ENCODE measurements around the gene MLEC.

Gene MLEC

DNA sequence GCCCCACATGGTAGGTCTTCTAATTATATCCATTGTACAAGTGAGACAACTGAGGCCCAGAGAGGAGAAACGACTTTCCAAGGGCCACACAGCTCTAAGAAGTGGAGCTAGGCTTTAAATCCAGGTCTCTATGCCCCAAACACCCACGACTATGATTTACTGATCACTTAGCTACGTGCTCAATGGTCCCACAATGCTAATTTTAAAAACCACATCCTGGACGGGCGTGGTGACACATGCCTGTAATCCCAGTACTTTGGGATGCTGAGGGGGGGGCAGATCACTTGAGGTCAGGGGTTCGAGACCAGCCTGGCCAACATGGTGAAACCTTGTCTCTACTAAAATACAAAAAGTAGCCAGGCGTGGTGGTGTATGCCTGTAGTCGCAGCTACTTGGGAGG is 8.4 kb upstream of the MLEC start:
- Histone ChIP-seq H3K4me2 (ENCODE audit: low read length) (no peak overlapping the region), H3K9me2 (replicated peaks; ENCODE audit: control insufficient read depth, low read length) (no peaks in the 10 kb centered on the region), H3K27me3 (ENCODE audit: control insufficient read depth, low read length) (peaks cover 8% of the 10 kb centered on the region; the same call in 1 of the 2 replicates), H4K20me1 (ENCODE audit: control insufficient read depth, insufficient read depth, low read depth, low read length) (no peaks in the 10 kb centered on the region), H3K4me3 (ENCODE audit: low read length) (no peak overlapping the region), H3F3A (ENCODE audit: control insufficient read depth, insufficient read depth) (peaks cover 6% of the 10 kb centered on the region; the same call in 1 of the 2 replicates), H3K9me3 (ENCODE audit: control insufficient read depth, insufficient read depth, low read length) (no peaks in the 10 kb centered on the region), H3K27ac (ENCODE audit: low read depth, low read length) (no peak overlapping the region), H3K4me1 (ENCODE audit: control insufficient read depth, low read length) (peaks cover 16% of the 10 kb centered on the region), H3K36me3 (ENCODE audit: control insufficient read depth, low read length) (no peaks in the 10 kb centered on the region), H3K79me2 (ENCODE audit: control insufficient read depth, low read length) (no peaks in the 10 kb centered on the region)
- TF ChIP-seq, protein P1, sequence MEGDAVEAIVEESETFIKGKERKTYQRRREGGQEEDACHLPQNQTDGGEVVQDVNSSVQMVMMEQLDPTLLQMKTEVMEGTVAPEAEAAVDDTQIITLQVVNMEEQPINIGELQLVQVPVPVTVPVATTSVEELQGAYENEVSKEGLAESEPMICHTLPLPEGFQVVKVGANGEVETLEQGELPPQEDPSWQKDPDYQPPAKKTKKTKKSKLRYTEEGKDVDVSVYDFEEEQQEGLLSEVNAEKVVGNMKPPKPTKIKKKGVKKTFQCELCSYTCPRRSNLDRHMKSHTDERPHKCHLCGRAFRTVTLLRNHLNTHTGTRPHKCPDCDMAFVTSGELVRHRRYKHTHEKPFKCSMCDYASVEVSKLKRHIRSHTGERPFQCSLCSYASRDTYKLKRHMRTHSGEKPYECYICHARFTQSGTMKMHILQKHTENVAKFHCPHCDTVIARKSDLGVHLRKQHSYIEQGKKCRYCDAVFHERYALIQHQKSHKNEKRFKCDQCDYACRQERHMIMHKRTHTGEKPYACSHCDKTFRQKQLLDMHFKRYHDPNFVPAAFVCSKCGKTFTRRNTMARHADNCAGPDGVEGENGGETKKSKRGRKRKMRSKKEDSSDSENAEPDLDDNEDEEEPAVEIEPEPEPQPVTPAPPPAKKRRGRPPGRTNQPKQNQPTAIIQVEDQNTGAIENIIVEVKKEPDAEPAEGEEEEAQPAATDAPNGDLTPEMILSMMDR (IDR thresholded peaks at IDR 0.05; ENCODE audit: low read depth, low read length, poor library complexity, severe bottlenecking), result no peak
- no peak for TF ChIP-seq EZH2phosphoT487 (IDR thresholded peaks at IDR 0.05; ENCODE audit: borderline replicate concordance, low read length)

DNA sequence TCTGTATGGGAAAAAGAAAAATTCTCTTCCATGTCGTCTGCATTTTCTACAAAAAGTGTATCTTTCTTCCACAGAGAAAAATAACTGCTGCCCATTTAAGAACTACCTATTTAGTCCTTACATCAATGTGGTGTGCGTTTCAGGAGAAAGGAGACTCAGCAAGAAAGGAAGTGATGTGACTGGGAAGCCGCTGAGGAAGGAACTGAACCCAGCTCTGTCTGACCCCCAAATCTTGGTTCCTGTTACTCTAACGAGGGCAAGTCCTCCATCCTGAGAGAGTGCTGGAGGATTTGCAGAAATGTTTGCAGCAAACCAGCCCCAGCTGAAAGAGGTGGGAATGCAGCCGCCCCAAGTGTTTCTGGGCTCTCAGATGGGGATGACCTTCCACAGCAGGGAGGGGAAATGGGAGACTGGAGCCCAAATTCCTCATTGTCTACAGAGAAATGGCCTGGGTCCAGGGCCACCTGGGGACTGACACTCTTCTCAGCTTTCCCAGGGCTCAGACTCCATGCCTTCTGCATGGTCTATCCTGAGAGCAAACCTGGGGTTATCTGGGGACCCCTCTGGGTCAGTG is 6.7 kb upstream of the MLEC start:
- Histone ChIP-seq H3K4me3 (ENCODE audit: low read length) (no peak overlapping the region), H3K36me3 (ENCODE audit: control insufficient read depth, low read length) (no peaks in the 10 kb centered on the region), H4K20me1 (ENCODE audit: control insufficient read depth, insufficient read depth, low read depth, low read length) (no peaks in the 10 kb centered on the region), H3K9me3 (ENCODE audit: control insufficient read depth, insufficient read depth, low read length) (no peaks in the 10 kb centered on the region), H3K27me3 (ENCODE audit: control insufficient read depth, low read length) (no peaks in the 10 kb centered on the region), H3K79me2 (ENCODE audit: control insufficient read depth, low read length) (no peaks in the 10 kb centered on the region), H3F3A (ENCODE audit: control insufficient read depth, insufficient read depth) (peaks cover 14% of the 10 kb centered on the region; the same call in 1 of the 2 replicates), H3K4me1 (ENCODE audit: control insufficient read depth, low read length) (peaks cover 22% of the 10 kb centered on the region), H3K9me2 (replicated peaks; ENCODE audit: control insufficient read depth, low read length) (no peaks in the 10 kb centered on the region), H3K4me2 (ENCODE audit: low read length) (no peak overlapping the region), H3K27ac (ENCODE audit: low read depth, low read length) (no peak overlapping the region)
- TF ChIP-seq, protein P1 (IDR thresholded peaks at IDR 0.05; ENCODE audit: low read depth, low read length, poor library complexity, severe bottlenecking), result no peak
- TF ChIP-seq EZH2phosphoT487 (IDR thresholded peaks at IDR 0.05; ENCODE audit: borderline replicate concordance, low read length), result no peak

DNA sequence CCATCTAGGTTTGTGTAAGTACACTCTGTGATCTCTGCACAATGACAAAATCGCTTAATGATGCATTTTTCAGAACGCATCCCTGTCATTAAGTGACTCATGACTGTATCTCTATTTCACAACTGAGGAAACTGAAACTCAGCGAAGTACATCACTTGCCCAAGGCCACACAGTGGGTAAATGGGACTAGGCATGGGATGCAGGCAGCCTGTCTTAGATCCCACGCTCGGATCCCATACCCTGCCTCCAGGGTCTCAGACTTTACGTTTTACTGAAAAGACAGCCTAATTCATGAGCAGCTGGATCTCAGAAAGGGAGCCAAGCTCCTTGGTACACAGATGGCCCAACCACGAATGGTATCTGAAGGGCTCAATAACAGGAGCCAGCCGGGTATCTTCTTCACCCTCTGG is 2.4 kb upstream of the MLEC start:
- Histone ChIP-seq H3K27ac (ENCODE audit: low read depth, low read length) (peak overlapping the region; percentile 93), H3K9me3 (ENCODE audit: control insufficient read depth, insufficient read depth, low read length) (no peaks in the 10 kb centered on the region), H3K27me3 (ENCODE audit: control insufficient read depth, low read length) (no peaks in the 10 kb centered on the region), H3K4me2 (ENCODE audit: low read length) (peak overlapping the region; percentile 94), H3K36me3 (ENCODE audit: control insufficient read depth, low read length) (peaks cover 23% of the 10 kb centered on the region), H4K20me1 (ENCODE audit: control insufficient read depth, insufficient read depth, low read depth, low read length) (peaks cover 16% of the 10 kb centered on the region), H3F3A (ENCODE audit: control insufficient read depth, insufficient read depth) (peaks cover 22% of the 10 kb centered on the region), H3K4me1 (ENCODE audit: control insufficient read depth, low read length) (peaks cover 40% of the 10 kb centered on the region), H3K4me3 (ENCODE audit: low read length) (peak overlapping the region; percentile 84; the same call in 1 of the 2 replicates), H3K79me2 (ENCODE audit: control insufficient read depth, low read length) (peaks cover 26% of the 10 kb centered on the region), H3K9me2 (replicated peaks; ENCODE audit: control insufficient read depth, low read length) (no peaks in the 10 kb centered on the region)
- TF ChIP-seq, protein P1 (IDR thresholded peaks at IDR 0.05; ENCODE audit: low read depth, low read length, poor library complexity, severe bottlenecking), result no peak
- no peak for TF ChIP-seq EZH2phosphoT487 (IDR thresholded peaks at IDR 0.05; ENCODE audit: borderline replicate concordance, low read length)
